Thyroid gland (tissue), 4 donors: ENCODE data around the gene LSAMP.

Source experiments
- CTCF ChIP-seq, 6 experiments: fragments of 200-600 bp in 3 of 6; fragments of 450-650 bp in 3 of 6; sonication (generic) in 3 of 6; IDR thresholded peaks; one replicate each; pipeline ENCODE4 v1.5.1; 2016 to 2019; ENCODE audit warnings: antibody characterized with exemption in 6 of 6, mild to moderate bottlenecking in 2 of 6, inconsistent platforms in 1 of 6, moderate library complexity in 1 of 6
- POLR2A ChIP-seq, 2 donors: fragments of 450-650 bp; IDR thresholded peaks; one replicate each; pipeline ENCODE4 v1.6.1; 2017; ENCODE audit warnings: antibody characterized with exemption in 2 of 2, mild to moderate bottlenecking in 2 of 2, moderate library complexity in 1 of 2

GRCh38 chr3:116483135-116483534 is 37.8 kb upstream of the LSAMP start:
- TF ChIP-seq CTCF (IDR thresholded peaks at IDR 0.05) (no peak), POLR2A (IDR thresholded peaks at IDR 0.05) (no peak)
